HepG2 (cell line): ENCODE data around the gene THRB.

Experiments
- GTF2F1 ChIP-seq: fragments of 150-350 bp; IDR thresholded peaks from 2 replicates; pipeline ENCODE4 v1.6.1; 2014; ENCODE audit warnings: low read length
- JUN ChIP-seq: sonication (generic); formaldehyde crosslinking; IDR thresholded peaks from 2 replicates; pipeline ENCODE4 v1.4.0; 2020; ENCODE audit warnings: mild to moderate bottlenecking, missing genetic modification reagents
- MED13 ChIP-seq: sonication (generic); formaldehyde crosslinking; IDR thresholded peaks from 2 replicates; pipeline ENCODE4 v1.5.0; 2020; ENCODE audit warnings: missing genetic modification reagents
- POLR2A ChIP-seq, 2 experiments: IDR thresholded peaks; 2 replicates each; pipeline ENCODE4 v1.6.1; 2011; ENCODE audit warnings: low read depth in 2 of 2, low read length in 2 of 2, mild to moderate bottlenecking in 1 of 2, moderate library complexity in 1 of 2; ENCODE audit not compliant: insufficient read depth in 1 of 2
- RAD51 ChIP-seq: fragments of 450-650 bp; IDR thresholded peaks from 2 replicates; pipeline ENCODE4 v1.6.1; 2016; ENCODE audit warnings: borderline replicate concordance
- TAF1 ChIP-seq: sonication (generic); formaldehyde crosslinking; IDR thresholded peaks from 2 replicates; pipeline ENCODE4 v1.4.0; 2020; ENCODE audit warnings: missing genetic modification reagents
- TBP ChIP-seq: sonication (generic); formaldehyde crosslinking; IDR thresholded peaks from 2 replicates; pipeline ENCODE4 v1.5.0; 2020; ENCODE audit warnings: missing genetic modification reagents
- YY1 ChIP-seq: IDR thresholded peaks from 2 replicates; pipeline ENCODE4 v1.6.1; 2011; ENCODE audit warnings: low read length, low read depth, moderate library complexity, mild to moderate bottlenecking; ENCODE audit not compliant: insufficient read depth, insufficient replicate concordance
- ZC3H4 ChIP-seq: sonication (generic); formaldehyde crosslinking; IDR thresholded peaks from 2 replicates; pipeline ENCODE4 v1.4.0; 2020; ENCODE audit warnings: missing genetic modification reagents, borderline replicate concordance
- TF ChIP-seq, protein P1 (sequence below): sonication (generic); formaldehyde crosslinking; IDR thresholded peaks from 2 replicates; pipeline ENCODE4 v1.8.1; 2023; ENCODE audit warnings: missing genetic modification reagents, inconsistent platforms, borderline replicate concordance
- TF ChIP-seq, protein P2 (sequence below): IDR thresholded peaks from 2 replicates; pipeline ENCODE4 v1.6.1; 2012; ENCODE audit warnings: inconsistent platforms

GRCh38 chr3:24494618-24495325, at the start of gene THRB:
- TF ChIP-seq RAD51 (no peak), MED13 (no peak), TBP (CRISPR knock-in tag) (no peak), ZC3H4 (CRISPR knock-in tag) (no peak), GTF2F1 (no peak), JUN (CRISPR knock-in tag) (no peak), TAF1 (CRISPR knock-in tag) (peak; percentile 47; the same call in 1 of the 2 replicates), POLR2A (IDR thresholded peaks at IDR 0.05; ENCODE audit: insufficient read depth in 1 of 2, low read depth in 2 of 2, low read length in 2 of 2) (peak in 1 of 2 experiments; percentile 37; a peak in 1 of 4 replicates), YY1 (peak; percentile 73)
- TF ChIP-seq, protein P1, sequence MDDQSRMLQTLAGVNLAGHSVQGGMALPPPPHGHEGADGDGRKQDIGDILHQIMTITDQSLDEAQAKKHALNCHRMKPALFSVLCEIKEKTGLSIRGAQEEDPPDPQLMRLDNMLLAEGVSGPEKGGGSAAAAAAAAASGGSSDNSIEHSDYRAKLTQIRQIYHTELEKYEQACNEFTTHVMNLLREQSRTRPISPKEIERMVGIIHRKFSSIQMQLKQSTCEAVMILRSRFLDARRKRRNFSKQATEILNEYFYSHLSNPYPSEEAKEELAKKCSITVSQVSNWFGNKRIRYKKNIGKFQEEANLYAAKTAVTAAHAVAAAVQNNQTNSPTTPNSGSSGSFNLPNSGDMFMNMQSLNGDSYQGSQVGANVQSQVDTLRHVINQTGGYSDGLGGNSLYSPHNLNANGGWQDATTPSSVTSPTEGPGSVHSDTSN (CRISPR knock-in tag), result no peak
- TF ChIP-seq, protein P2, sequence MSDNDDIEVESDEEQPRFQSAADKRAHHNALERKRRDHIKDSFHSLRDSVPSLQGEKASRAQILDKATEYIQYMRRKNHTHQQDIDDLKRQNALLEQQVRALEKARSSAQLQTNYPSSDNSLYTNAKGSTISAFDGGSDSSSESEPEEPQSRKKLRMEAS, result peak; percentile 34; the same call in 1 of the 2 replicates
